Measurements from ENCODE around the gene BAG3.
A peak's percentile ranks its signal among the peaks of the same experiment; 100 is the strongest.

Gene BAG3

GRCh38 chr10:119714484-119714816 lies 63.3 kb downstream of the BAG3 start:
- Histone ChIP-seq H3K4me3 (ENCODE audit: insufficient read depth in 1 of 2, low read depth in 1 of 2, low read length in 2 of 2) (no peak overlapping the region), H3K9ac (ENCODE audit: low read length) (no peak overlapping the region), H3K23ac (ENCODE audit: low read length in 2 of 2) (no peak overlapping the region), H3K27me3 (ENCODE audit: control insufficient read depth in 1 of 2, insufficient read depth in 1 of 2, low read length in 2 of 2) (no peaks in the 10 kb centered on the region), H3K4me2 (ENCODE audit: low read length, poor library complexity, severe bottlenecking) (no peak overlapping the region), H3K14ac (ENCODE audit: low read length in 2 of 2) (no peak overlapping the region), H4K8ac (ENCODE audit: low read length) (no peak overlapping the region), H2BK15ac (ENCODE audit: low read depth, poor library complexity, severe bottlenecking) (no peak overlapping the region), H2BK5ac (ENCODE audit: low read depth, low read length, poor library complexity, severe bottlenecking) (no peak overlapping the region), H3K4ac (ENCODE audit: low read depth in 1 of 2, low read length in 2 of 2) (no peak overlapping the region), H3K18ac (ENCODE audit: low read depth in 1 of 2, low read length in 2 of 2) (no peak overlapping the region), H3K27ac (ENCODE audit: low read length, poor library complexity, severe bottlenecking) (no peak overlapping the region), H3K79me1 (replicated peaks; ENCODE audit: low read length, poor library complexity, severe bottlenecking) (no peaks in the 10 kb centered on the region), H3K36me3 (ENCODE audit: control insufficient read depth in 1 of 2, insufficient read depth in 2 of 2, low read depth in 1 of 2, low read length in 2 of 2) (no peaks in the 10 kb centered on the region), H2BK120ac (ENCODE audit: low read depth, low read length) (no peak overlapping the region), H2BK12ac (ENCODE audit: low read length in 2 of 2) (no peak overlapping the region), H4K91ac (ENCODE audit: low read length) (no peak overlapping the region), H3K4me1 (ENCODE audit: control insufficient read depth, insufficient read depth, low read depth, low read length) (no peaks in the 10 kb centered on the region), H3K9me3 (ENCODE audit: control insufficient read depth, low read length) (peaks cover 5% of the 10 kb centered on the region), H2AK5ac (ENCODE audit: low read length, severe bottlenecking) (no peak overlapping the region), H2AFZ (ENCODE audit: low read depth, low read length) (no peak overlapping the region)
- no peak for DNase-seq
- WGBS: no CpG with 5 or more reads among the region's 2 CpGs

GRCh38 chr10:119715628-119716505 lies 64.7 kb downstream of the BAG3 start:
- no peak overlapping the region for H2AFZ ChIP-seq (ENCODE audit: low read depth, low read length)
- H3K14ac ChIP-seq (ENCODE audit: low read length in 2 of 2): no peak overlapping the region
- H2BK5ac ChIP-seq (ENCODE audit: low read depth, low read length, poor library complexity, severe bottlenecking): no peak overlapping the region
- no peaks in the 10 kb centered on the region for H3K27me3 ChIP-seq (ENCODE audit: control insufficient read depth in 1 of 2, insufficient read depth in 1 of 2, low read length in 2 of 2)
- H4K91ac ChIP-seq (ENCODE audit: low read length): no peak overlapping the region
- H2AK5ac ChIP-seq (ENCODE audit: low read length, severe bottlenecking): no peak overlapping the region
- no peak overlapping the region for H3K27ac ChIP-seq (ENCODE audit: low read length, poor library complexity, severe bottlenecking)
- peak overlapping the region in 1 of 2 experiments; percentile 62 for H3K18ac ChIP-seq (ENCODE audit: low read depth in 1 of 2, low read length in 2 of 2)
- H3K4ac ChIP-seq (ENCODE audit: low read depth in 1 of 2, low read length in 2 of 2): no peak overlapping the region
- no peak overlapping the region for H3K23ac ChIP-seq (ENCODE audit: low read length in 2 of 2)
- H3K9me3 ChIP-seq (ENCODE audit: control insufficient read depth, low read length): peaks cover 5% of the 10 kb centered on the region
- no peak overlapping the region for H3K4me3 ChIP-seq (ENCODE audit: insufficient read depth in 1 of 2, low read depth in 1 of 2, low read length in 2 of 2)
- H4K8ac ChIP-seq (ENCODE audit: low read length): no peak overlapping the region
- no peak overlapping the region for H2BK15ac ChIP-seq (ENCODE audit: low read depth, poor library complexity, severe bottlenecking)
- H2BK120ac ChIP-seq (ENCODE audit: low read depth, low read length): no peak overlapping the region
- H2BK12ac ChIP-seq (ENCODE audit: low read length in 2 of 2): no peak overlapping the region
- H3K9ac ChIP-seq (ENCODE audit: low read length): peak overlapping the region; percentile 26
- WGBS: 77% methylated on average over 3 of the region's 8 CpGs
- DNase-seq: peak; percentile 33
- no peak overlapping the region for H3K4me2 ChIP-seq (ENCODE audit: low read length, poor library complexity, severe bottlenecking)
- H3K79me1 ChIP-seq (replicated peaks; ENCODE audit: low read length, poor library complexity, severe bottlenecking): no peaks in the 10 kb centered on the region
- no peaks in the 10 kb centered on the region for H3K4me1 ChIP-seq (ENCODE audit: control insufficient read depth, insufficient read depth, low read depth, low read length)
- no peaks in the 10 kb centered on the region for H3K36me3 ChIP-seq (ENCODE audit: control insufficient read depth in 1 of 2, insufficient read depth in 2 of 2, low read depth in 1 of 2, low read length in 2 of 2)

- no peak overlapping the region for H3K4me2 ChIP-seq (ENCODE audit: low read length, poor library complexity, severe bottlenecking)
- no peak overlapping the region for H2AFZ ChIP-seq (ENCODE audit: low read depth, low read length)
- H3K4ac ChIP-seq (ENCODE audit: low read depth in 1 of 2, low read length in 2 of 2): no peak overlapping the region
- no peaks in the 10 kb centered on the region for H3K36me3 ChIP-seq (ENCODE audit: control insufficient read depth in 1 of 2, insufficient read depth in 2 of 2, low read depth in 1 of 2, low read length in 2 of 2)
- no peak overlapping the region for H2BK120ac ChIP-seq (ENCODE audit: low read depth, low read length)
- H2AK5ac ChIP-seq (ENCODE audit: low read length, severe bottlenecking): no peak overlapping the region
- H3K4me3 ChIP-seq (ENCODE audit: insufficient read depth in 1 of 2, low read depth in 1 of 2, low read length in 2 of 2): no peak overlapping the region
- no peak for DNase-seq
- H3K23ac ChIP-seq (ENCODE audit: low read length in 2 of 2): no peak overlapping the region
- WGBS: 85% methylated on average over 2 of the region's 2 CpGs
- no peak overlapping the region for H3K27ac ChIP-seq (ENCODE audit: low read length, poor library complexity, severe bottlenecking)
- H3K79me1 ChIP-seq (replicated peaks; ENCODE audit: low read length, poor library complexity, severe bottlenecking): peaks cover 9% of the 10 kb centered on the region
- no peak overlapping the region for H4K91ac ChIP-seq (ENCODE audit: low read length)
- no peaks in the 10 kb centered on the region for H3K27me3 ChIP-seq (ENCODE audit: control insufficient read depth in 1 of 2, insufficient read depth in 1 of 2, low read length in 2 of 2)
- H3K9ac ChIP-seq (ENCODE audit: low read length): no peak overlapping the region
- no peaks in the 10 kb centered on the region for H3K9me3 ChIP-seq (ENCODE audit: control insufficient read depth, low read length)
- peaks cover 16% of the 10 kb centered on the region for H3K4me1 ChIP-seq (ENCODE audit: control insufficient read depth, insufficient read depth, low read depth, low read length)
- no peak overlapping the region for H3K14ac ChIP-seq (ENCODE audit: low read length in 2 of 2)
- no peak overlapping the region for H2BK12ac ChIP-seq (ENCODE audit: low read length in 2 of 2)
- no peak overlapping the region for H2BK15ac ChIP-seq (ENCODE audit: low read depth, poor library complexity, severe bottlenecking)
- H3K18ac ChIP-seq (ENCODE audit: low read depth in 1 of 2, low read length in 2 of 2): no peak overlapping the region
- no peak overlapping the region for H4K8ac ChIP-seq (ENCODE audit: low read length)
- no peak overlapping the region for H2BK5ac ChIP-seq (ENCODE audit: low read depth, low read length, poor library complexity, severe bottlenecking)
These were observed 72.0 kb downstream of the BAG3 start for GRCh38 chr10:119723161-119723560.

- H2BK12ac ChIP-seq (ENCODE audit: low read length in 2 of 2): no peak overlapping the region
- no peak overlapping the region for H2BK15ac ChIP-seq (ENCODE audit: low read depth, poor library complexity, severe bottlenecking)
- no peak overlapping the region for H3K14ac ChIP-seq (ENCODE audit: low read length in 2 of 2)
- H3K4me1 ChIP-seq (ENCODE audit: control insufficient read depth, insufficient read depth, low read depth, low read length): peaks cover 16% of the 10 kb centered on the region
- H3K4ac ChIP-seq (ENCODE audit: low read depth in 1 of 2, low read length in 2 of 2): no peak overlapping the region
- no peak overlapping the region for H3K9ac ChIP-seq (ENCODE audit: low read length)
- no peak overlapping the region for H3K4me3 ChIP-seq (ENCODE audit: insufficient read depth in 1 of 2, low read depth in 1 of 2, low read length in 2 of 2)
- no peak overlapping the region for H3K4me2 ChIP-seq (ENCODE audit: low read length, poor library complexity, severe bottlenecking)
- DNase-seq: no peak
- no peaks in the 10 kb centered on the region for H3K27me3 ChIP-seq (ENCODE audit: control insufficient read depth in 1 of 2, insufficient read depth in 1 of 2, low read length in 2 of 2)
- H3K23ac ChIP-seq (ENCODE audit: low read length in 2 of 2): peak overlapping the region in 1 of 2 experiments; percentile 79
- peak overlapping the region in 1 of 2 experiments; percentile 2 for H3K18ac ChIP-seq (ENCODE audit: low read depth in 1 of 2, low read length in 2 of 2)
- H2BK5ac ChIP-seq (ENCODE audit: low read depth, low read length, poor library complexity, severe bottlenecking): no peak overlapping the region
- no peak overlapping the region for H4K8ac ChIP-seq (ENCODE audit: low read length)
- peak overlapping the region; percentile 82 for H2AK5ac ChIP-seq (ENCODE audit: low read length, severe bottlenecking)
- H3K36me3 ChIP-seq (ENCODE audit: control insufficient read depth in 1 of 2, insufficient read depth in 2 of 2, low read depth in 1 of 2, low read length in 2 of 2): no peaks in the 10 kb centered on the region
- H3K27ac ChIP-seq (ENCODE audit: low read length, poor library complexity, severe bottlenecking): no peak overlapping the region
- H4K91ac ChIP-seq (ENCODE audit: low read length): no peak overlapping the region
- H3K79me1 ChIP-seq (replicated peaks; ENCODE audit: low read length, poor library complexity, severe bottlenecking): peaks cover 9% of the 10 kb centered on the region
- H2BK120ac ChIP-seq (ENCODE audit: low read depth, low read length): no peak overlapping the region
- H3K9me3 ChIP-seq (ENCODE audit: control insufficient read depth, low read length): no peaks in the 10 kb centered on the region
- H2AFZ ChIP-seq (ENCODE audit: low read depth, low read length): peak overlapping the region; percentile 51
- WGBS: 89% methylated on average over 3 of the region's 3 CpGs
These were observed 72.4 kb downstream of the BAG3 start for GRCh38 chr10:119723624-119724023.

Measured in mesenchymal stem cell (in vitro differentiated cells and primary cell).